ENCODE results near the gene PSMC5. TPM values are rescaled to one million over a fixed set of nuclear protein-coding genes. Genes with fewer than 3 reads are reported as not detected.

Gene PSMC5
- total and polyA plus RNA-seq, 8 donors = 36.5 to 154 (median 55.1) TPM

DNA sequence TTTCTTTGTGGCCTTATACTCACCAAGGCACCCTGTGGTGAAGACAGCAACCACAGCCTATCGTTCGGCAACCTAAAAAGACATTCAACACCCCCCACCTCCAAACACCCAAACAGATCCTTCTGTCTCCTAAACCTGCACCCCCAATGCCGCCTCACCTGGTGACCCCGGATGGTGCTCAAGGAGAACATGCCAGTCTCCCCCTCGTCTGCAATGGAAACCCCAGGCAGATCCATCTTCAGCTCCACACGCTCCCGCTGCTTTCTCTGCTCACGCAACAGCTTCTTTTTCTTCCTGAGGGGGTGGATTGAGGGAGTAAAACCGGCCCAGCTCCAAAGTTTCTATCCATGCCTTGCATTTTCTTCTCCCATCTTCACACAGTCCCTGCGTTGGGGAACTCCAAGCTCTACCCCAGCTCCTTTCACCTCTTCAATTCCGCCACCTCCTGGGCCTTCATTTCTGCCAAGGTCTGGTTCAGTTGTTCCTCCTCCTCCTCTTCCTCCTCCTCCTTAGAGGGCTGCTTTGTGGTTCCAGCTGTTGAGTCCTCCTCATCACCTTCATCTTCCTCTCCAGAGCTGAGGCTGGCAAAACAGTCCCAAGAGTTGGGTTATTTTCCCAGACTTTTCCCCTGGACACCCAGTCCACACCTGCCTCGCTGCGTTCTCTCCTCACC, 3.4 kb upstream of the PSMC5 start:
- 91 to 92% methylated on average over 13 of the region's 13 CpGs for WGBS, 2 donors
- no peak overlapping the region for H3K4me3 ChIP-seq
- FAIRE-seq (no peak), ATAC-seq (no peak), DNase-seq (peak in 1 of 6 donors; percentile 28)
- H3K9me3 ChIP-seq = no peaks in the 10 kb centered on the region
- H3K36me3 ChIP-seq = peaks cover 0 to 59% (median 25%) of the 10 kb centered on the region in 3 donors
- peaks cover 4 to 20% (median 13%) of the 10 kb centered on the region in 3 donors for H3K4me1 ChIP-seq
- H3K27me3 ChIP-seq = no peaks in the 10 kb centered on the region
- TF ChIP-seq CTCF (IDR thresholded peaks at IDR 0.05) = no peak
- intact Hi-C loops (cut with DNase I) = no loop called here
- H3K27ac ChIP-seq = no peak overlapping the region

- intact Hi-C loops (cut with DNase I) = no loop called here
- Histone ChIP-seq H3K4me1 (peaks cover 4 to 22% (median 18%) of the 10 kb centered on the region in 3 donors), H3K9me3 (no peaks in the 10 kb centered on the region), H3K27me3 (no peaks in the 10 kb centered on the region), H3K36me3 (peaks cover 0 to 55% (median 23%) of the 10 kb centered on the region in 3 donors), H3K4me3 (no peak overlapping the region), H3K27ac (no peak overlapping the region)
- FAIRE-seq = no peak
- ATAC-seq = no peak
- DNase-seq = no peak
- no peak for TF ChIP-seq CTCF (IDR thresholded peaks at IDR 0.05)
- WGBS, 2 donors = 90% methylated on average over 9 of the region's 9 CpGs
These were observed 2.9 kb upstream of the PSMC5 start for GRCh38 chr17:63824362-63824761.

GRCh38 chr17:63826468-63827001, 696 bp upstream of the PSMC5 start:
- H3K36me3 ChIP-seq = peaks cover 0 to 55% (median 33%) of the 10 kb centered on the region in 3 donors

GRCh38 chr17:63827801-63828221, 580 bp downstream of the PSMC5 start:
- Histone ChIP-seq H3K9me3 (no peaks in the 10 kb centered on the region), H3K36me3 (peaks cover 0 to 56% (median 41%) of the 10 kb centered on the region in 3 donors), H3K4me1 (peaks cover 4 to 21% (median 21%) of the 10 kb centered on the region in 3 donors), H3K4me3 (peak overlapping the region; percentile 81 to 96 (median 93)), H3K27ac (peak overlapping the region; percentile 73 to 91 (median 82)), H3K27me3 (no peaks in the 10 kb centered on the region)
- intact Hi-C loops (cut with DNase I) = no loop called here
- 1% methylated on average over 19 of the region's 19 CpGs for WGBS, 2 donors
- FAIRE-seq = no peak
- TF ChIP-seq CTCF (IDR thresholded peaks at IDR 0.05) = no peak
- no peak for DNase-seq
- ATAC-seq = no peak

More at GRCh38 chr17:63826468-63827001, 696 bp upstream of the PSMC5 start:
- peak in 2 of 6 donors; percentile 26 to 60 for DNase-seq
- intact Hi-C loops (cut with DNase I) = no loop called here
- Histone ChIP-seq H3K9me3 (no peaks in the 10 kb centered on the region), H3K27ac (peak overlapping the region; percentile 73 to 91 (median 82)), H3K4me1 (peaks cover 4 to 21% (median 21%) of the 10 kb centered on the region in 3 donors), H3K27me3 (no peaks in the 10 kb centered on the region), H3K4me3 (peak overlapping the region; percentile 81 to 96 (median 93))
- peak; percentile 3 to 11 (median 5) for ATAC-seq
- no peak for FAIRE-seq
- no peak for TF ChIP-seq CTCF (IDR thresholded peaks at IDR 0.05)
- WGBS, 2 donors = 0 to 1% methylated on average over 31 of the region's 31 CpGs

- ATAC-seq = no peak
- H3K4me1 ChIP-seq = peaks cover 4 to 21% (median 21%) of the 10 kb centered on the region in 3 donors
- H3K27ac ChIP-seq = peak overlapping the region in 1 of 4 donors; percentile 8
- H3K9me3 ChIP-seq = no peaks in the 10 kb centered on the region
- no peak overlapping the region for H3K4me3 ChIP-seq
- WGBS, 2 donors = 63 to 76% methylated on average over 3 of the region's 3 CpGs
- TF ChIP-seq CTCF (IDR thresholded peaks at IDR 0.05) = no peak
- no peak for FAIRE-seq
- H3K27me3 ChIP-seq = no peaks in the 10 kb centered on the region
- no peak for DNase-seq
- intact Hi-C loops (cut with DNase I) = no loop called here
- peaks cover 0 to 59% (median 41%) of the 10 kb centered on the region in 3 donors for H3K36me3 ChIP-seq
These were observed 1.7 kb downstream of the PSMC5 start for GRCh38 chr17:63828936-63829335.
